Spleen (tissue), 13 donors: ENCODE results near the gene GHRH. TPM values are rescaled to one million over a fixed set of nuclear protein-coding genes. Genes with fewer than 3 reads are reported as not detected.

Source experiments
- DNase-seq: peaks from one replicate; pipeline ENCODE4 v3.0.0-alpha.2; 2020
- H3K27ac ChIP-seq, 8 donors: fragments of 200-600 bp; sonication (generic) in 7 of 8; 1 replicate in 4 of 8; 2 replicates in 4 of 8; pipeline versions ENCODE4 v1.5.0 to v1.8.0; 2016 to 2021; ENCODE audit warnings: inconsistent platforms in 4 of 8, mild to moderate bottlenecking in 4 of 8, moderate library complexity in 1 of 8
- H3K27me3 ChIP-seq, 7 donors: fragments of 200-600 bp; sonication (generic) in 6 of 7; replicated peaks in 1 of 7; 1 replicate in 4 of 7; 2 replicates in 3 of 7; pipeline versions ENCODE4 v1.5.0 to v1.8.0; 2016 to 2021; ENCODE audit warnings: inconsistent platforms in 3 of 7, mild to moderate bottlenecking in 1 of 7
- H3K36me3 ChIP-seq, 6 donors: fragments of 200-600 bp; sonication (generic) in 5 of 6; 1 replicate in 4 of 6; 2 replicates in 2 of 6; pipeline versions ENCODE4 v1.5.0 to v1.8.0; 2016 to 2021; ENCODE audit warnings: inconsistent platforms in 2 of 6
- H3K4me1 ChIP-seq, 6 donors: fragments of 200-600 bp; sonication (generic) in 5 of 6; 1 replicate in 3 of 6; 2 replicates in 3 of 6; pipeline versions ENCODE4 v1.5.0 to v1.8.0; 2016 to 2021; ENCODE audit warnings: inconsistent platforms in 3 of 6
- H3K4me3 ChIP-seq, 8 donors: fragments of 200-600 bp; sonication (generic) in 7 of 8; 1 replicate in 4 of 8; 2 replicates in 4 of 8; pipeline versions ENCODE4 v1.5.0 to v1.8.0; 2016 to 2021; ENCODE audit warnings: inconsistent platforms in 4 of 8, mild to moderate bottlenecking in 4 of 8, moderate library complexity in 2 of 8
- H3K9me3 ChIP-seq, 8 donors: fragments of 200-600 bp; sonication (generic) in 7 of 8; 1 replicate in 4 of 8; 2 replicates in 4 of 8; pipeline versions ENCODE4 v1.5.0 to v1.8.0; 2016 to 2021; ENCODE audit warnings: inconsistent platforms in 4 of 8
- POLR2A ChIP-seq, 3 donors: fragments of 450-650 bp; IDR thresholded peaks; one replicate each; pipeline ENCODE4 v1.5.1; 2017; ENCODE audit warnings: antibody characterized with exemption in 3 of 3, mild to moderate bottlenecking in 1 of 3
- POLR2AphosphoS5 ChIP-seq, 3 donors: sonication (generic); formaldehyde crosslinking; IDR thresholded peaks; one replicate each; pipeline ENCODE4 v1.5.1; 2017; ENCODE audit warnings: antibody characterized with exemption in 3 of 3
- WGBS, 5 donors: extraction: QIAGEN DNeasy Blood & Tissue Kit in 3 of 5; methylation state at CpG; one replicate each; pipeline versions ENCODE4 v1.1.5 to v1.1.7; 2013 to 2018; 5-methylcytosine and 5-hydroxymethylcytosine counted together
- intact Hi-C: fragments of 100-400 bp; cut with DNase I; formaldehyde crosslinking; loops from one replicate; pipeline ENCODE4 v1.15.0; 2023; ENCODE audit warnings: low total_unique reads
- long read RNA-seq, 2 donors: transcript quantifications; one replicate each; lab custom pipeline, GENCODE V29; 2026
- polyA plus RNA-seq, 3 donors: library from polyadenylated mRNA; stranded (reverse); fragments of 200-250 nt; gene quantifications; one replicate each; pipeline ENCODE4 v1.2.1, GENCODE V29; 2013
- total RNA-seq, 7 donors: library from RNA; depleted of rRNA in 3 of 7; stranded (reverse); fragments of >200 nt in 3 of 7; fragmentation: NEBNext Ultra II Directional in 4 of 7; extraction: Animal tissue kit (Norgen Biotek cat#: 25700) in 4 of 7; gene quantifications; one replicate each; pipeline versions ENCODE4 v1.1.0 to v1.2.1, GENCODE V29; 2016 to 2021
- TF ChIP-seq, protein P1 (sequence below), 11 experiments: fragments of 200-600 bp in 7 of 11; fragments of 450-650 bp in 4 of 11; sonication (generic) in 4 of 11; IDR thresholded peaks in 8 of 11; conservative IDR thresholded peaks in 3 of 11; 1 replicate in 7 of 11; 2 replicates in 4 of 11; pipeline versions ENCODE4 v1.4.0 to v1.8.0; 2016 to 2021; ENCODE audit warnings: antibody characterized with exemption in 11 of 11, inconsistent platforms in 4 of 11, mild to moderate bottlenecking in 1 of 11
- donor health status: healthy with polysubstance abuse.
- donor health status: DM: no; HTN: no; CAD: no; lungs with moderate emphysema.
- donor health status: DM: no; HTN: no; CAD: no.
- donor health status: Bipolar disorder and iron deficiency.
- donor health status: healthy.
- donor health status: DM: no; HTN: no; CAD: no.
- donor health status: DM: yes; HTN: yes; CAD: no.

GHRH gene
- total RNA-seq (not detected), polyA plus RNA-seq (not detected)
- long read RNA-seq, donor 1, partial matches to known transcripts, result 14 of 14 reads
- long read RNA-seq, donor 1, other reads (novel, unspliced or antisense), result 0 of 14 reads
- long read RNA-seq, donor 2, result 0 reads

- H3K4me3 ChIP-seq, result no peak within 1 kb of the TSS
- no peak for TF ChIP-seq POLR2AphosphoS5 (IDR thresholded peaks at IDR 0.05)
- no peak for TF ChIP-seq POLR2A (IDR thresholded peaks at IDR 0.05)
- TF ChIP-seq, protein P1, sequence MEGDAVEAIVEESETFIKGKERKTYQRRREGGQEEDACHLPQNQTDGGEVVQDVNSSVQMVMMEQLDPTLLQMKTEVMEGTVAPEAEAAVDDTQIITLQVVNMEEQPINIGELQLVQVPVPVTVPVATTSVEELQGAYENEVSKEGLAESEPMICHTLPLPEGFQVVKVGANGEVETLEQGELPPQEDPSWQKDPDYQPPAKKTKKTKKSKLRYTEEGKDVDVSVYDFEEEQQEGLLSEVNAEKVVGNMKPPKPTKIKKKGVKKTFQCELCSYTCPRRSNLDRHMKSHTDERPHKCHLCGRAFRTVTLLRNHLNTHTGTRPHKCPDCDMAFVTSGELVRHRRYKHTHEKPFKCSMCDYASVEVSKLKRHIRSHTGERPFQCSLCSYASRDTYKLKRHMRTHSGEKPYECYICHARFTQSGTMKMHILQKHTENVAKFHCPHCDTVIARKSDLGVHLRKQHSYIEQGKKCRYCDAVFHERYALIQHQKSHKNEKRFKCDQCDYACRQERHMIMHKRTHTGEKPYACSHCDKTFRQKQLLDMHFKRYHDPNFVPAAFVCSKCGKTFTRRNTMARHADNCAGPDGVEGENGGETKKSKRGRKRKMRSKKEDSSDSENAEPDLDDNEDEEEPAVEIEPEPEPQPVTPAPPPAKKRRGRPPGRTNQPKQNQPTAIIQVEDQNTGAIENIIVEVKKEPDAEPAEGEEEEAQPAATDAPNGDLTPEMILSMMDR (IDR thresholded peaks at IDR 0.05 in 8 of 11, conservative IDR thresholded peaks at IDR 0.05 in 3 of 11), result no peak
- peaks cover 0 to 31% (median 0%) of the 10 kb centered on the region in 7 donors for H3K27me3 ChIP-seq
- H3K36me3 ChIP-seq, result no peaks in the 10 kb centered on the region
- no peak for DNase-seq
- peaks cover 0 to 12% (median 3%) of the 10 kb centered on the region in 6 donors for H3K4me1 ChIP-seq
- 87 to 91% (median 89%) methylated on average over 9 of the region's 9 CpGs for WGBS, 5 donors
- intact Hi-C loops, result no loop called here
- no peaks in the 10 kb centered on the region for H3K9me3 ChIP-seq
- H3K27ac ChIP-seq, result no peak within 1 kb of the TSS
These were observed at the start of gene GHRH for GRCh38 chr20:37261714-37262113. Gene GHRH (minus strand): TSS chr20:37261814. CDS start chr20:37256889, 4,925 bp downstream.

- DNase-seq, result no peak
- no peaks in the 10 kb centered on the region for H3K9me3 ChIP-seq
- TF ChIP-seq POLR2A (IDR thresholded peaks at IDR 0.05) (no peak), POLR2AphosphoS5 (IDR thresholded peaks at IDR 0.05) (peak in 1 of 3 donors; percentile 37)
- TF ChIP-seq, protein P1 (IDR thresholded peaks at IDR 0.05 in 8 of 11, conservative IDR thresholded peaks at IDR 0.05 in 3 of 11), result no peak
- H3K27ac ChIP-seq, result no peak overlapping the region
- no peak overlapping the region for H3K4me3 ChIP-seq
- H3K4me1 ChIP-seq, result peaks cover 10 to 53% (median 24%) of the 10 kb centered on the region in 6 donors
- peaks cover 0 to 100% (median 33%) of the 10 kb centered on the region in 6 donors for H3K36me3 ChIP-seq
- 93 to 97% (median 95%) methylated on average over 9 to 11 of the region's 11 CpGs for WGBS, 5 donors
- intact Hi-C loops, result no loop called here
- H3K27me3 ChIP-seq, result no peaks in the 10 kb centered on the region
These were observed 49.3 kb upstream of the GHRH start for GRCh38 chr20:37310951-37311350.

DNA sequence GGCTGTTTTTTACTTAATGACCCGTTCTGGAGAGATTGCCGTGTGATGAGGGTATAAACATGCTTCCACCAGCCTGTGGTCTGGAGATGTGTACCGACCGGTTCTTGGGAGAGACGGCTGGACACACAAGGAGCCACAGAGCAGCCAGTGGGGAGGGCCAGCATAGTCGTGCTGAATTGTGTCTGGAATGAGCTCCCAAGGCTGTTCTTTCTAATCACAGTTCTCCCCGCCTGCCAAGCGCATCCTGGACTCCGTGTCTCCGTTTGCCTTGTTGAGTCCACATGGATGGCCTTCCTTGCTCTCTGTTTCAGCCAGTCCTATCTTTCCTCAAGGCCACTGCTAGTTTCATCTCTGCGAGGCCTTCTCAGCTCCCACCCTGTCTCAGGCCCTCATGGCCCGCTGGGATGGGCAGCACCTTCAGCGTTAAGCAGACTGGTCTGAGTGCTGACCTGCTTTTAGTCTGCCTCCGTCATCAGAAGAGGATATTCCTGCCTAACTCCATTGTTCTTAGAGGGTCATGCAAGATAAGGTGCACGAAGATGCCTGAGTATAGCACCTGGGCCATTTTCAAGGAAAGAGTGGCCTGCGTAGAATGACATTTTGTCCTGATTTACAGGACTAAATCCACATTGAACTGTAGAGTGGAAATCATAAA, 48.4 kb upstream of the GHRH start:
- Histone ChIP-seq H3K36me3 (peaks cover 0 to 100% (median 33%) of the 10 kb centered on the region in 6 donors), H3K4me1 (peaks cover 2 to 45% (median 15%) of the 10 kb centered on the region in 6 donors)

GRCh38 chr20:37309290-37309689, 47.7 kb upstream of the GHRH start:
- H3K27me3 ChIP-seq, result no peaks in the 10 kb centered on the region
- peaks cover 0 to 100% (median 37%) of the 10 kb centered on the region in 6 donors for H3K36me3 ChIP-seq
- no peaks in the 10 kb centered on the region for H3K9me3 ChIP-seq
- no peak overlapping the region for H3K27ac ChIP-seq
- no peak overlapping the region for H3K4me3 ChIP-seq
- DNase-seq, result no peak
- no peak for TF ChIP-seq POLR2A (IDR thresholded peaks at IDR 0.05)
- no peak for TF ChIP-seq POLR2AphosphoS5 (IDR thresholded peaks at IDR 0.05)
- TF ChIP-seq, protein P1 (IDR thresholded peaks at IDR 0.05 in 8 of 11, conservative IDR thresholded peaks at IDR 0.05 in 3 of 11), result no peak
- H3K4me1 ChIP-seq, result peaks cover 0 to 37% (median 7%) of the 10 kb centered on the region in 6 donors
- WGBS, 5 donors, result 93 to 98% (median 94%) methylated on average over 6 of the region's 6 CpGs
- intact Hi-C loops, result no loop called here

More for the DNA sequence above, 48.4 kb upstream of the GHRH start:
- TF ChIP-seq, protein P1 (IDR thresholded peaks at IDR 0.05 in 8 of 11, conservative IDR thresholded peaks at IDR 0.05 in 3 of 11), result no peak
- H3K27ac ChIP-seq, result no peak overlapping the region
- no peaks in the 10 kb centered on the region for H3K27me3 ChIP-seq
- intact Hi-C loops, result no loop called here
- H3K9me3 ChIP-seq, result no peaks in the 10 kb centered on the region
- no peak overlapping the region for H3K4me3 ChIP-seq
- no peak for DNase-seq
- 91 to 96% (median 94%) methylated on average over 16 of the region's 16 CpGs for WGBS, 5 donors
